Measurements from ENCODE around the gene PRSS50.
"Not testable (repeated sequence)": the region's sequence is repeated elsewhere in the genome, so short reads cannot be mapped to it uniquely, and the experiment has no call there.

Gene PRSS50

DNA sequence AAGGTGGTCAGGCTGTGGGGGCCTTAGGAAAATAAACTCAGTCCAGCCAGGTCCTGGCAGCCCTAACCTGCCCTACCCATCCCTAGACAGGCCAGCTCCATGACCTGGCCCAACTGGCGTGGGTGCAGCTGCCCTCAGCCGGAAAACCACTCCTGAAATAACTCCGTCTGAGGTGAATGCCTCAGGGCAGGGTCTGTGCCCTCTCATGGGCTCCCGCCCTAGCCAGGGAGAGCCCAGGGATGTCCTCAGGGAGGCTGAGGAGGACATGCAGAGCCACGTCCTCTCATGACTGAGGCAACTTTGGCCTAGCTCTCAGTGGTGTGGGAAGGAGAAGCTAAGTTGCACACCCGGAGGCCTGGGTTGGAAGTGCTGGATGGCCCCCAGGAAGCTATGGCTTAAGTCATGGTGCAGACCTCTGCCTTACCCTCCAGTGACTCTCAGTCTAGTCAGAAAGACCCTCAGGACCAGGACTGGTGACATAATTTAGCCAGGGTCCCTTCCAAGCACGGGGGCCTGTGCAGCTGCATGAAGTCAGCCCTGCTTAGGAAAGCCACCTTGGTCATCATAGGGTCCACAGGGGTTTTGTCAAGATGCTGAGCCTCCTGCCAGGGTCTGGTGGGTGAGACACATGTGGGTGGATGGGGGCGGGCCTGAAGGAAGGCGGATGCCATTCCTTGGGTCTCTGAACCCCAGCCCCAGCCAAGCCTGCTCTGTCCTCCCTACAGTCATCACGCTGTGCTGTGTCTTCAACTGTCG, 9.1 kb downstream of the PRSS50 start:
- no peak for DNase-seq (ENCODE audit: low read depth, low spot score)

DNA sequence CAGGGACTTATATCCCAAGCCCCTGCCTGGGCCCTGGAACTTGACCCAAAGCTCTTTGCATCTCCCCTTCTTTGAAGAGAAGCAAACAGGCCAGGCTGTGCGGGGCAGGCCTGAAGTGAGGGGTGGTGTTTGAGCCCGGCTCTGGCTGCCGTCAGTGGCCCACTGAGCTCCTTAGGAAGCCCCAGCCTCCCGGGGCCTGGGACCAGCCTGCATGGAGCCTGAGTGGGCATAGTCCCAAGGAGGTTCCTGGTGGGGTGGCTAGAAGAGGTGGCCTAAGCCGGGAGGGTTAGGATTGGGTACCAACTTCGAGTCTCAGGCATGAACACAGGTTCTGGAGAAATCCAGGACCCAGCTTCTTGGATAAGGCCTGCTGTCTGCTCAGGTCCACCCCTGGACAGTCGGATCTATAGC, 10.1 kb downstream of the PRSS50 start:
- DNase-seq (ENCODE audit: low read depth, low spot score): no peak

DNA sequence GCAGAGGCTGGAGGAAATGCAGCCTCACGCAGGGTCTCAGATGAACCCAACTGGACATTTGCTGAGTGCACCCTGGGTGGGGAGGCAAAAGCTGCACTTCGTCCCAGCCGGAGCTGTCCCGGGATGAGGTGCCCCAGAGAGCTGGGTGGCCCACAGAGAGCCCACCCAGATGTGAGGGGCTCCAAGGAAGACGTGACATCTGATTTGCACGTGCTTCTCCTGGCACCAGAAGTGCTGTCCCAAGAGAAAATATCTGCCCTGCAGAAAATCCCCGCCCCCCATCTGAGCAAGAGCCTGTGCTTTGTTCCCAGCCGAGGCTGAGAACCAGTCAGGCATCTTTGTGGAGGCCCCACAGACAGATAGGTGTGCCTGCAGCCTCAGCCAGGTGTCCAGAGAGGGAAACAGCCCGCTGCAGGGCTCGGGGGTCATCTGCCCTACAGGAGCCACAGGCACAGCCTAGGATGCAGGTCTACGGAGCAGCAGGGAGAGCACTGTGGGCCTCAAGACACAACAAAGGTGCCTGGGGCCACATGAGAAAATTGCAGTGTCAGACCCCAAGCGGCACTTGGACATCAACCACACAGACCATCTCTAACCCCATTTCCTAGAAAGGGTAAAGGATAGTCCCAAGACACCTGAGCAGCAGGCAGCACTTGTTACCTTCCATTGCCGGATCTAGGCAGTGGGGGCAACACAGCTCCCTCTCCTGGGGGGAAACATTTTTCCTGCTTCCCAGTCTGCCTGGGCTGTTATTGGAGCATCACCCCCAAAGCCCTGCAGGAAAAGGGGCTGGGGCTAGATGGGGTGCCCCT, 10.7 kb downstream of the PRSS50 start:
- DNase-seq (ENCODE audit: low read depth, low spot score): no peak

DNA sequence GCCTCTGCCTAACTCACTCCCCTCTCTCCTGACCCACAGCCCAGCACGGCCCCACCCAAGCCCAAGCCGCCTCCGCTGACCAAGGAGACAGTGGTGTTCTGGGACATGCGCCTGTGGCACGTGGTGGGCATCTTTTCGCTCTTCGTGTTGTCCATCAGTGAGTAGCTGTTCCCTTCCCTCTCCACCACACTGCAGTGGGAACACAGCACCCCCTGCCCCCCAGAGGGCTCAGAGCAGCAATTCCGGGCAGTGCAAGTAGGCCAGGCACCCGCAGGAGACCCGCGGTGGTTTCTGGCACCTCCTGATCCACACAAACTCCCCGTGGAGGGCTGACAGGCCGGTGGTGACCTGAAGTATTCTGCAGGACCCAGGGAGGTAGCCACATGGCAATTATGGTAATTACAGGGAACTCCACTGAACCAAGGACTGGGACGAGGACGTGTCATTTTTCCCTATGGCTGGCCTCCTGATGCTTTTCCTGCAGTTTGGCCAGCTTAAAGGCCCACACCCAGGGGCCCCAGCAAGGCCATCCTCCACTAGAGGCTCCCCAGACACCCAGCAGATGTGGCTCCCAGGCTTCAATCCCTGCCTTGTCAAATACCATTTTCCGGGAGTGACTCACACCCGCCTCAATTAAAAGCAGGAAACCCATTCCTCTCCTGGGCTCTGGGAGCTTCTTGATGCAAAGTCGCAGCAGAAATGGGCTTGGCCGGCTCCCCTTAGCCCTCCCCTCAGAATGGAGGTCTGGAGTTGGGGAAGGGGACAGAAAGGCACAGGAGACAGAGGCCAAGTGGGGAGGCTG, 11.7 kb downstream of the PRSS50 start:
- DNase-seq (ENCODE audit: low read depth, low spot score): no peak

DNA sequence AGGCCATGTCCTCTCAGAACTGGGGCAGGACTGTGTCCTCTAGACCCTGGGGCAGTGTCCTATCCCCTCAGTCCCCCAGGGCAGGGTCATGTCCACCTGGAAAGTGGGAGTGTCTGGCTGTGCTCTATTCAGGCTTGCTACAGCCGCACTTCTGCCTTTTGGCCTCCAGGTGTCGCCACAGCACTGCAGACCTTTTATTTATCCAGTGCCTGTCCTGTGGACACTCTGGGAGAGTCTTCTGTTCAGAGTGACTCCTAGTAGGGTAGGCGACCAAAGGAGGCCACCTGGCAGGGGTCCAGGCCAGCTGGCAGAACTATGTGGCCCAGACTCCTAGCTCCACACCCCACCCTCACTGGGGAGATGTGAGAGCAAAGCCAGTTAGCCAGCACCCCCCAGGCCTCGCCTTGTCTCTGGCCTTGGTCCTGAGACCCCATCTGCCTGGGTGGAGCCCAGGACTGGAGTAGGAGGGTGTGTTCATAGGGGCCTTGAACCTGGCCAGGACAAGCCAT, 12.6 kb downstream of the PRSS50 start:
- DNase-seq (ENCODE audit: low read depth, low spot score): peak; percentile 35

DNA sequence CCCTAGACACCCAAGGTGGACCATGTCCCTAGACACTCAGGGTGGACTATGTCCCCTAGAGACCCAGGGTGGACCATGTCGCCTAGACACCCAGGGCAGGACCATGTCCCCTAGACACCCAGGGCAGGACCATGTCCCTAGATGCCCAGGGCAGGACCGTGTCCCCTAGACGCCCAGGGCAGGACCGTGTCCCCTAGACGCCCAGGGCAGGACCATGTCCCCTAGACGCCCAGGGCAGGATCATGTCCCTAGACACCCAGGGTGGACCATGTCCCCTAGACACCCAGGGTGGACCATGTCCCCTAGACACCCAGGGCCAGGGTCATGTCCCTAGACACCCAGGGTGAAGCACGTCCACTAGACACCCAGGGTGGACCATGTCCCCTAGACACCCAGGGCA, 13.3 kb downstream of the PRSS50 start:
- not testable (repeated sequence) for DNase-seq (ENCODE audit: low read depth, low spot score)

DNA sequence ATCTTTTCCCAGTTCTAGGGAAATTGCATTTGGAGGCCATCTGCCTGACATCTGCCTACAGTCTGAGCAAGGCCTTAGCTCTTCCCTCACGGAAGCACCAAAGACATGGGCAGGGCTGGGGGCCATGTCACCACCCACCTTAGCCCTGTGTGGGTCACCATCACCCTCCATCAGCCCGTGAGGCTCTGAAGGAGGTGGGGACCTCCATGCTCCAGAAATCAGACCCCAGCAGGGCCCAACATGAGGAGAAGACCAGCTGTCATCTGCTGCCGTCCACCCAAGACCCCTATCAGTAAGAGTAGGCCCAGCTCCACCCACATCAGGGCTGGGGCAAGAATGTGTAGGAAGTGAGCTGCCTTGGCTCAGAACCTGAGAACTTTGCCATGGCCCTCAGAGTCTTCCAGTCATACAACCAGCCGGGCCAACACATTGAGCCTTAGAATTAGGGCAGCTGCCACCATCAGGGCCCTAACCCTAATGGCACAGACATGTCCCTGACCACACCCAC, 14.6 kb downstream of the PRSS50 start:
- DNase-seq (ENCODE audit: low read depth, low spot score): no peak

DNA sequence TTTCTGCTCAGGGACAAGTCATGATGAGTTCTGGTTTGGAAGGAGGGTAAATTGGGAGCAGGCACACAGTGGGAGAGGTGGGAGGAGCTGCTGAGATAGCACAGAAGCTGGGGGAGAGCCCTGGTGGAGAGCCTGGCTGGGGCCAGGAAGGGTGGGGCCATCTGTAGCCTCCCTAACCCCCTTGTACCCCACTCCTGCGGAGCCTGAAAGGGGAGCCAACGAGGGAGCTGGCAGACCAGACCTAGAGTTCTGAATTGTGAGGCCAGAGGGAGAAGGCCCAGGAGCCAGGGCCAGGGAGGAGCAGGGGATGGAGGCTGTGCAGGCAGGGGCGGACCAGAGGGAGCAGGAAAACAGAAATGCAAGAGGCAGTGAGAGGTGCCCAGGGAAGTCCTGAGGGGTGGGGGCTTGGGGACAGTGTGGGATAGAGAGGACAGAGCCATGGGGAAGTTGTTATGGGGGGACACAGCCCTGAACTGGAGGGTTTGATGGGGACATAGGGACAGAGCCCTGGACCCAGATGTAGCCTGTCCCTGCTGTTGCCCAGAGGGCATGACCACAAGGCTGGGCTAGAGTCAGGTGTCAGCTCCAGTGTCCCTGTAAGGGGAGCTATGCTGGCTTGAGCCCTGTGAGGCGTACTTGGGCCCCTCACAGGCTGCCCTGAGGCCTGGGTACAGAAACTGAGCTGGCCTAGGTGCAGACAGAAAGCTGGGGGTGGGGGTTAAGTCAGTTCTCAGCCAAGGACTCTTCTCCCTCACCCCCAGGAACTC, 15.2 kb downstream of the PRSS50 start:
- DNase-seq (ENCODE audit: low read depth, low spot score): no peak

DNA sequence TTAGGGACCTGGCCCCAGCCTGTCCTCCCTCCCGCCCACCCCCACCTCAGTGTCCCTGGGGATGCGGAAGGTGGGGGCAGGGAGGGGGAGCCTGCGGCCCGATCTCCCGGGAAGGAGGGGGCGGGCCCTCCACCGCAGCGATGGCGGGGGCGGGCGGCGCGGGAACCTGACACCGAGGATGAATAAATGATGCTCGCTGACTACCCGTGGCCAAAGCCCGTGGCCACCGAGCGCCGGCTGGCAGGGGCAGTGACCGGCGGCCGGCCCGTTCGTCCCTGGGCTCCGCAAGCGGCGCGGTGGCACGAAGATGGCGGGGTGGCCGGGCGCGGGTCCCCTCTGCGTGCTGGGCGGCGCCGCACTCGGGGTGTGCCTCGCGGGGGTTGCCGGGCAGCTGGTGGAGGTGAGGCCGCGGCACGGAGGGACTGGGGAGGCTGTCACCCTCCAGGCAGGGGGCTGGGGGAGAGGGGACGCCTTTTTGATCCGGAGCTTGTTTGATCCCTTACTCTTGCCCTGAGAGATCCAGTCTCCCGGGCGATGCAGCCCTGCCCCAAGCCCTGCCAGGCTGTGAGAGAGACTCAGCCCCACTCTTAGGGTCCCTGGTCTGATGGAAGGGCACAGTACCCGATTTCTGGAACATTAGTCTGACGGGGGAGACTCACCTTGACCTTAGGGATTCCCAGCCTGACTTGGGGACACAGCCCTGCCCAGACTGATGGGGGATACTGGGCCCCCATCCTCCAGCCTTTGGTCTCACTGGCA, 16.3 kb downstream of the PRSS50 start, which contains the start of gene TMIE:
Gene TMIE (plus strand): TSS at position 212 of the 759 bp plus-strand sequence. CDS start 96 bp downstream, at position 308.
- DNase-seq (ENCODE audit: low read depth, low spot score): no peak

DNA sequence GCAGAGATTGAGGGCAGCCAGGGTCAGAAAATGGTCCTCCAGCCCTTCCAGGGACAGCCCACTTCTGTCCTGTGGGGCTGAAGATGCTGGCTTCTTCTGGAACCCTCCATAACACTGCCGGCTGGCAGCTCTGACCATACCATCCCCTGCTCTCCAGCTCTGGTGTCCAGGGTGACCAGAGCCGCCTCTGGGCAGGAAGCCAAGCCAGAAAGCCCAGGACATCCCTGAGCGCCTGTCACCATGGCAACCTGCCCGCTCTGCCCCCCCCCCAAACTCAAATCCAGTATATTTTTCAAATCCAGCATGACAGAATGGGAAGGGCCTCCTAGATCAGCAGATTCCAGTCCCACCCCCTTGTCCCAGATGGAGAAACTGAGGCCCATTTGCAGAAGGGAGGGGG, 16.9 kb downstream of the PRSS50 start:
- no peak for DNase-seq (ENCODE audit: low read depth, low spot score)

DNA sequence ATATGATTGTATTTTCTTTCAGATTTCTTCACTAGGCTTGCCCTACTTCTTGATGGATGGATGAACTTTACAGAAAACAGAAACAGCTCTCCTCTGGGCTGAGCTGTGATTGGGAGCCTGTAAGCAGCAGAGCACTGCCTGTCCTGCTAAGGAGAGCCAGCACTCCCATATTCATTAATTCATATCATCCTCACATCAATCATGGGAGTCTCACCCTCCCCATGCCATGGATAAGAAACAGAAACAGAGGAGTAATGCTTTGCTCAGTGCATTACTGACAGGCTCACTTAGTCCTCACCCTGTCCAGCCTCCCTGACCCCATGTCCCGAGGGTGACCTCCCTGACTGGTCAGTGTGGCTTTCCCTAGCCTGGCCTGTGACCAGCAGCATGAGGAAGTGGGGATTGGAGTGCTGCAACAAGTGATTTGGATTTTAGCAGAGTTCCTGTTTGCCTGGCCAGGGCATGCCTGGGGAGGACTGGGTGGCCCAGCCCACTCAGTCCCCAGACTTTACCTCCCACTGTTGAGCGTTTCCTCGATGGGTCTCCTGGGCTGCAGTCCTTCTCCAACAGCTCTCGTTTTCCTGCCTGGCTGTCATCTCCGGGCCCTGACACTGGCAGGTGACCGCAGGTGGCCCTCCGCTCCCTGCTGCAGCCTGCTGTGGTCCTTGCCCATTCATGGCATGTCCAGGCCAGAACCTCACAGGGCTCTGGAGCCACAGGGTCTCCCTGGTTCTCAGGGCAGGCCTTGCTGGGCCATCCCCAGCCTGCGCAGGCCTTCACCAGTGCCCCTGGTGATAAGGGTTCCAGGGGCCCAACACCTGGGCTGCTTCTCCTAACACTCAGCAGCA, 17.8 kb downstream of the PRSS50 start:
- no peak for DNase-seq (ENCODE audit: low read depth, low spot score)

DNA sequence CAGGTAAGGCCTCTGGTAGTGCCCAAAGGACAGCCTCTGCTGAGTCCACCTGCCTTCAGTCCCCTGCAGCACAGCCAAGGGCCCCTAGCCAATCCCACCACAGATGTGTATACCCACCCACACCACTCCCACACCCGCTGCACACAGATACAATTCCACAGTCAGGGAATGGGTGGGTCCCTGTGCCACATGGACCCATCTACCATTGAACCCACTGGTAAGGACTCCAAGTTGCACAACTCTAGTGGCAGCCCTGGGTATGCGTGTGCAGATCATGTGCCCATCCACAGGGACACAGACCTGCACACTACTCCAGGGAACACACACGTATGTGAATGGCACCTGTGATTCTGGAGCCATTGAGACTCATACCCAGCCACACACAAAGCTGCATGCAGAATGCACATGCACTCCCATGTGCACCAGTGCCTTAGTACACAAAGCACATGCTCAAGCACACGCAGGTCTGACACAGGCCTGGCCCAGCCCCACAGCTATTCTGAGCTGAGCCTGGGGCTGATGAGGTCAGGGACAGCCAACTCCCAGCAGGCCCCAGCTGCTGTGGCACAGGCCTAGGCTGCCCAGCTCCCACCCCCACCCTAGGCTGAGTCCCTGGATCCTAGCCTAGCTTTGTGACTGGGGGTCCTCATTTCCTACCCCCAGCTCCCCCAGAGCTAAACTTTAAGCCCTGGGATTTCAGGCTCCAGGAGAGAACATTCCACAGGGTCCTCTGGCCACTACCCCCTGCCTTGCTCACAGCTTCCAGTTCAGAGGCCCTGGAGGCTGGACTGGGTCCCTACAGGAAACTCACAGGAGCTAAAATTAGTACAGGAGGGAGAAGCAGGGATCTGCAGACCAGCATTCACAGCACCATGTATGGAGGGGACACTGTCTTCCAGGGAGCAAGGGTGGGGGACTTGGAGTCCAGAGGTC, 21.4 kb downstream of the PRSS50 start:
- no peak for DNase-seq (ENCODE audit: low read depth, low spot score)

DNA sequence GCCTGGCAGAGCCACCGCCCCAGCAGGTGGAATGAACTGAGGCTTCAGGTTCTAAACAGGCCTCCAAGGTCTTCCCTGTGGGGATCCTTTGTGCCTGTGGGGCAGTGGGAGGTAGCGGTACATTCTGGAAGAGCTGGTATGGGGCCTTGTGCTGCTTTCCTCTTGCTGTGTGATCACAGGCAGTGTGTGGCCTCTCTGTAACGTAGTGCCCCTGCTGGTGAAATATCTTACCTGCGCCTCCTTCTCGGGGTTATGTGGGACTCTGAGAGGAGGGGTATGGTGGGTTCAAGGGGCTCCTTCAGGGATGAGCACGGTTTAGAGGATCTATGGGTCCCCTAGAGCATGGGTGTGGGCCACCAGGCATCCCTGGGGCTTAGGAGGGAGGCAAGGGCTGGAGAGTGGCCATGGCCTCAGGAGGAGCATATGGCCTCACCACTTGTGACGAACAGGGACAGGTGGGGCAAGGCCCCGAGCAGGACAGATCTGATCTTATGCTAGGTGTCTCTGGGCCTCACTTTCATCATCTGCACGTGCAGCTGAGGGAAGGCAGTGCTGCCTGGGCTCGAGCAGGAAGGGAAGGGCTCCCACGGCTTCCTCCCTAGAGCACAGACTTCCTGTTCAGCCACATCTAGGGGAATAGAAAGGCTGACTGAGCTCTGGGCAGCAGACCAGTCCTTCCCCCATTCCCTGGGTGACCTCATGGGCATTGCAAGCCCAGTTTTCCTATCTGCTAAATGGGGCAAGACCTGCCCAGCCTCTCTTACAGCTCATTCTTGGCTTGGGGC, 22.3 kb downstream of the PRSS50 start:
- peak; percentile 24 for DNase-seq (ENCODE audit: low read depth, low spot score)

DNA sequence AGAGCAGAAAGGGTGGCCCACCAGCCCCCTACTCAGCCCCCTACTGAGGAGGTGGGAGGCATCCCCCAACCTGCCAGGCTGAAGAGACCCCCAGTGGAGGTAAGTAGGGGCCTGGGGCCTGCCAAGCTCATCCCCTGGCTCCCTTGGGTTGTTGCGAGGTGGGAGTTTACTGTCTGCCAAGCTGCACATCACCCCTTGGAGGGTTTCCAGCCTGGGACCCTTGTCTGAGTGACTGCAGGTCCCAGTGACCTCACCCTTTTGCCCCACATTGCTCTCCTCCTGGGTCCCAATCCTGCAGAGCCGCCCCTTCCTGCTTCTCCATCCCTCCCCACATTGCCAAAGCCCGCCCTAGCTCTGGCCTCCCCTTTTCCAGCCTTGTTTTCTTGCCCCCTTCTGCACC, 23.1 kb downstream of the PRSS50 start:
- DNase-seq (ENCODE audit: low read depth, low spot score): no peak

DNA sequence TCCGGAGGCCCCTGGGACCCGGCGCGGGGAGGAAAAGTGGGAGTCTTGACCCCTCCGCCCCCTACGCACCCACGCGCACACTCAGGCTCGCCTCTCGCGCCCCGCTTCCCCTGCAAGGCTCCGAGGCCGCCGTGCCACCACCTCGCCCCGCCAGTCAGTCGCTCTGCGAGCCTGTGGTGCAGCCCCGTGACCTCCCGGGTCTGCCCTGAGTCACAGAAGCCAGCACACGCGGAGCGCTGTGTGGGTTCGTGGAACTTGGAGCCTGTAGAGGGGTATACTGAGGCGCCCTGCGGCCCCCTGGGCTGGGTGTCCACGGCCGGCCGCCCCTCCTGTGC, 23.8 kb downstream of the PRSS50 start:
- peak; percentile 17 for DNase-seq (ENCODE audit: low read depth, low spot score)

DNA sequence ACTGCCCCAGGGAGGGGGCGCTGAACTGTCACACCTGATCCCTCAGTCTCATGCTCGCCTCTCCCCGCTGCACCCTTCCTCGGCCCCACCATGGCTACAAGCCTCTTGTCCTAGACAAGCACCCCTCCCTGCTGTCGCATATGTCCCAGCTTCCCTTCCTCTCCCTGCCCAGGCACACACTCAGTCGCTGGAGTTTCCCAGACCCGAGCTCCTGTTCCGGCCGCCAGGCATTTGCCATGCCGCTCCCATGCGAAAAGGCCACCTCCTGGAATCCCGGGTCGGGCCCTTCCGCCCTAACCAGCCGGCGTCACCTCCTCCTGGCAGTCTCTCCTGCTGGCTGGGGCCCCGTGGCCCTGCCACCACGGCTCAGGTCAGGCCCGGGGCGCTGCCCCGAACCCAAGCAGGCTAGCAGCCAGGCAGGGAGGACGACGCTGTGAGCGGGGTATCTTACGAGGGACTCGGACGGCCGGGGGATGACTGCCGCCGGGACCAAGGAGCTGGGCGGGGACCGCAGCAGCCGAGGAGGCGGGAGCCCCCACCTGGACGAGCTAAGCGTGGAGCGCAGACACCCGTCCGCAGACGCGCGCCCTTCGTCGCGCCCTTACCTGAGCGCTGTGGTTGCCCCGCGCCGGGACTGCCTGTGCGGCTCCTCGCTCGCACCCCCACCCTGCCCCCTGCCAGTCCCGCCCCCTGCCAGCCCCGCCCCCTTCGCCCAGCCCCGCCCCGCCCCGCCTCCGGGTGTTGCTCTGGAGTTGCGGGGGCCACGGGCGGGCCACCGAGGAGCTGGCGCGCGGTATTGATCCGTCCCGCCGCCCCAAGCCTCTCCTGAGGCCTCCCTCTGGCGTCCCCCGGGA, 24.4 kb downstream of the PRSS50 start, which contains the start of gene ALS2CL:
Gene ALS2CL (minus strand): TSS at position 642 of the 854 bp plus-strand sequence. CDS start 4,239 bp downstream, outside the sequence.
- DNase-seq (ENCODE audit: low read depth, low spot score): peak; percentile 39

All from activated CD4-positive, CD25-positive, alpha-beta regulatory T cell treated with anti-CD3 and anti-CD28 coated beads, Interleukin-2, amount 50 U/mL, for 16 hours (primary cell).